Stimulated activated naive B cell treated with anti-CD40 and anti-IgM and Interleukin-4, amounts not matched to agents 10 μg/mL and 1 μg/mL and 100 μg/mL, for 72 hours (primary cell): ENCODE results near the gene PAXX.

Experiments
- ATAC-seq, 2 donors: fragments of 150-1000 bp; cut with Tn5 transposase; replicated peaks; 2 replicates each; pipeline ENCODE4 v1.10.0; 2021; ENCODE audit warnings: moderate library complexity in 1 of 2
- DNase-seq: peaks from one replicate; pipeline ENCODE4 v3.0.0; 2021
- H3K27ac Mint-ChIP-seq: one replicate; pipeline ENCODE4 v1.8.0; 2022; ENCODE audit warnings: mild to moderate bottlenecking, mixed read lengths
- H3K27me3 Mint-ChIP-seq, 2 donors: one replicate each; pipeline ENCODE4 v1.8.0; 2022; ENCODE audit warnings: mixed read lengths in 2 of 2
- H3K36me3 Mint-ChIP-seq, 2 donors: one replicate each; pipeline ENCODE4 v1.8.0; 2022; ENCODE audit warnings: mixed read lengths in 2 of 2, mild to moderate bottlenecking in 1 of 2
- H3K4me1 Mint-ChIP-seq, 2 donors: one replicate each; pipeline ENCODE4 v1.8.0; 2022; ENCODE audit warnings: mixed read lengths in 2 of 2, mild to moderate bottlenecking in 1 of 2
- H3K4me3 Mint-ChIP-seq, 2 donors: one replicate each; pipeline ENCODE4 v1.8.0; 2022; ENCODE audit warnings: mild to moderate bottlenecking in 2 of 2, mixed read lengths in 2 of 2, moderate library complexity in 1 of 2
- H3K9me3 Mint-ChIP-seq, 2 donors: one replicate each; pipeline ENCODE4 v1.8.0; 2022; ENCODE audit warnings: mixed read lengths in 2 of 2, mild to moderate bottlenecking in 1 of 2

Gene PAXX

DNA sequence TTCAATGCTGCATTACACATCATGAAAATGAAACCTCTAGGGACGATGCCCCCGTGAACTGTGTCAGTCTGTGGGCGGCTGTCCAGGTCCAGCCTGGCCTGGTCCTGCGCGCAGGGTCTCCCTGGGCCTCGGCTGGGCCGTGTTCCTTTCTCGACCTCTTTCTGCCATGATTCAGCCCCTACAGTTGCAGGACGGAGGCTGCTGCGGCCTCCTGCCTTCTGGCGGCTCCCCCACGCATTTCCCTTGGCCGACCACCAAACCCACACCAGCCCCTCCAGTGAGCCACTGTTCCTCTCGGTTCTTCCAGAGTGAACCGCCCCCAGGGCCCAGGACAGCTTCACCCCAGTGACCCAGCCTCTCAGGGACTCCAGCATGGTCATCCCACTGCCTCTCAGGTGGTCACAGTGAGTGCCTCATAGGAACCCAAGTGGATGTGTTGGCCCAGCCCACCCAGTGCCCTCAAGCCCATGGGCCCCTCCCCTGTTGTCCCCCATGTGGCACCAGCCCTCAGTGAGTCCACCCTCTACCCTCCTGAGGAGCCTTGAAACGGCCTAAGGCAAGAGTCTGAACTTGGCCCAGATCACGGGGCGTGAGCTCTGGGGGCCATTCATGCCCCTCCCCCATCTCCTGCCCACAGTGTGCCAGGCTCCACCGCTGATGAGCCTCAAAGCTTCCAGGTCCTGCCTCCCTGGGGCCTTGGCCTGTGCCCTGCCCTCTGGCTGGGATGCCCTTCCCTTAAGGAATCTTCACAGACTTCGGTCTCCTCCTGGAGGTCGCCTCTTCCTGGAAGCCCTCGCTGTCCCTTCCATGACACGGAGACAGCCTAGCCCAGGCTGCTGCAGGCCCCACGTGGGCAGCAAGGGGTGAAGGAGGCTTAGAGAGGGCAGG, 14.1 kb downstream of the PAXX start:
- Mint-ChIP-seq H3K27ac (no peak overlapping the region), H3K27me3 (peaks cover 0 to 3% of the 10 kb centered on the region in 2 donors), H3K9me3 (peaks cover 4 to 5% of the 10 kb centered on the region in 2 donors), H3K36me3 (peaks cover under 1 to 1% of the 10 kb centered on the region in 2 donors), H3K4me3 (no peak overlapping the region), H3K4me1 (peaks cover 6 to 7% of the 10 kb centered on the region in 2 donors)
- DNase-seq, result no peak
- ATAC-seq, result no peak

DNA sequence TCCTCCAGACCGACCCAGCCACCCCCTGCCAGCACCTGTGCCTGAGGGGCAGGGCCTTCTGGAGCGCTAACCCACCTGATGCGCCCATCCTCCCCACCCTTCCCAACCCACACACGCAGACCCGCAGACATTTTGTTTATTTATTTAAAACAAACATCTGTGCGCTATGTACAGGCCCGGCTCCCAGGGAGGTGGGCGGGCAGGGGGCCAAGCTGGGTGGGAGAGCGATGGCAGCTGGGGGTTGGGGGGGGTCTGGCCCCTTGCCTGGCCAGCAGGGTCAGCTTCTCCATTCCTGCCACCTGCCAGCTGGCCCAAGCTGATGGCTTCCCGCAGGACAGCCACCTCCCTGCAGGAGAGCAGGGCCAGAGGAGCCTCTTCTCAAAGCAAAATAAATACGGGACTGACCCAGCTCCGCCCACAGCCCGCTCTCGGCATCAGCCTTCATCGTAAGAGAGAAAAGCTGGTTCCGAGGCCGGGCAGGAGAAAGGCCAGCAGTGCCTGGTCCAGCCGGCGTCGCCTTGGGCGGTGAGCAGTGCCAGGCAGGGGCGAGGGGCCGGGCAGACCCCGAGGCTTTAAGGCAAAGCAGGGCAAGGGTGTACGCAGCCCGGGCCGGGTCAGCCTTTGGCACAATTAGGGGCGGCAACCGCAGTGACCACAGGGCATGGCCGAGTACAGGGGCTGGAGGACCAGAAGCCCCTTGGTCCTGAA, 15.0 kb downstream of the PAXX start:
- H3K4me1 Mint-ChIP-seq, result peaks cover 6 to 7% of the 10 kb centered on the region in 2 donors
- DNase-seq, result no peak
- no peak for ATAC-seq
- H3K4me3 Mint-ChIP-seq, result no peak overlapping the region
- peaks cover 4 to 5% of the 10 kb centered on the region in 2 donors for H3K9me3 Mint-ChIP-seq
- no peak overlapping the region for H3K27ac Mint-ChIP-seq
- peaks cover 3% of the 10 kb centered on the region in 2 donors for H3K36me3 Mint-ChIP-seq
- peaks cover 0 to 3% of the 10 kb centered on the region in 2 donors for H3K27me3 Mint-ChIP-seq

DNA sequence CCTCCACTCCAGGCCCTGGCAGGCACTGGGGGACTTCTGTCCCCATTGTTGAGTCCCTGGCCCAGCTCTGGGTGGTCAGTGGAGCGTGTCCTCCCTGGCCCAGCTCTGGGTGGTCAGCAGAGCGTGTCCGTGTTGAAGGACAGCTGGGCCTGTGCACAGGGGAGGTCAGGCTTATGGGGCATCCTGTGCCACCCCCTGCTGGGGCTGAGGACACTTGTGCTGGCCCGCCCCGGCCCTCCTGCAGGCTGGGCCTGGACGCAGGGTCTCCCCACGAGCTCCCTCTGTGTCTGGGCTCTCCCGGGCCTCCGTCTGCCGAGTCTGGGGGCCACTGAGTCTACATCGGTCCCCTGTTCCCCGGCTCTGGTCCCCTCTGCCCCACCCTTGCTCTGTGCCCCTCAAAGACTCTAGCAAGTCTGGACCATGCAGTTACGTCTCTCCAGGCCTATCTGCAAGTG, 15.6 kb downstream of the PAXX start:
- ATAC-seq, result no peak
- Mint-ChIP-seq H3K4me1 (peaks cover 6 to 7% of the 10 kb centered on the region in 2 donors), H3K36me3 (peaks cover 3% of the 10 kb centered on the region in 2 donors), H3K27me3 (peaks cover 0 to 3% of the 10 kb centered on the region in 2 donors), H3K9me3 (peaks cover 4 to 5% of the 10 kb centered on the region in 2 donors), H3K27ac (no peak overlapping the region), H3K4me3 (no peak overlapping the region)
- no peak for DNase-seq

DNA sequence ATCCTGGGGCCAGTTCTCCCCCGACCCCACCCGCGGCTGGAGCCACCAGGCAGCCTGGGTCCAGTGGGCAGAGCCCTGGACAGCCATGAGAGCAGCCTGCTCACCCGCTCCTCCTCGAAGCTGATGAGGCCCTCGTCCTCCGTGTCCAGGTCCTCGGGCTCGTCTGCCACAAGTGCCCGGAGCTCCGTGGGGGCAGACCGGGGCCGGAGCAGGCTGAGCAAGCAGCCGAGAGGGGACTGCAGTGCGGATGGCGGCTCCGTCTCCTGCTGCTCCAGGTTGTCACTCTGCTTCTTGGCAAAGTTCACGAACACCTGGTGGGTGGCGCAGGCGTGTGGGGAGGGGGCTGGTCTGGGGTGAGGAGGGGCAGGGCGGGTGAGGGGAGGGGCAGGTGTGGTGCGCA, 16.1 kb downstream of the PAXX start:
- Mint-ChIP-seq H3K9me3 (peaks cover 4 to 5% of the 10 kb centered on the region in 2 donors), H3K27ac (no peak overlapping the region), H3K27me3 (peaks cover 0 to 3% of the 10 kb centered on the region in 2 donors), H3K4me1 (peaks cover 6 to 7% of the 10 kb centered on the region in 2 donors), H3K4me3 (no peak overlapping the region), H3K36me3 (peaks cover 3% of the 10 kb centered on the region in 2 donors)
- DNase-seq (no peak), ATAC-seq (no peak)

DNA sequence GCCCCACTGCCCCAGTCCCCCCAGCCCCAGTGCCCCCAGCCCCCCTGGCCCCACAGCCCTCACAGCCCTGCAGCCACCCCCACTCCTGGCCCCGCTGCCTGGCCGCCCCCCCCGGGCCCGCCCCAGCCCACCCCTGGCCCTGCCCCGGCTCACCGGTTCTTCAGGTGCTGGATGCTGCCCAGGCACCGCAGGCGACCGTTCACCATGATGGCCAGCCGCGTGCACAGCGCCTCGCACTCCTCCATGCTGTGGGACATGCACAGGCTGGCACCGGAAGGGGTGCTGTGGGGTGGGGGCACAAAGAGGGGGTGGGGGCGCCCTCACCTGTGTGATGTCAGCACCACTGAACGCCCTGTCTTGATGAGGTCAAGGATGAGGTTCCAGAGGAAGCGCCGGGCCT, 17.0 kb downstream of the PAXX start:
- peaks cover 4 to 5% of the 10 kb centered on the region in 2 donors for H3K9me3 Mint-ChIP-seq
- no peak overlapping the region for H3K27ac Mint-ChIP-seq
- ATAC-seq (no peak), DNase-seq (no peak)
- peaks cover 0 to 3% of the 10 kb centered on the region in 2 donors for H3K27me3 Mint-ChIP-seq
- peaks cover 3 to 5% of the 10 kb centered on the region in 2 donors for H3K36me3 Mint-ChIP-seq
- no peak overlapping the region for H3K4me3 Mint-ChIP-seq
- peaks cover 6 to 7% of the 10 kb centered on the region in 2 donors for H3K4me1 Mint-ChIP-seq

DNA sequence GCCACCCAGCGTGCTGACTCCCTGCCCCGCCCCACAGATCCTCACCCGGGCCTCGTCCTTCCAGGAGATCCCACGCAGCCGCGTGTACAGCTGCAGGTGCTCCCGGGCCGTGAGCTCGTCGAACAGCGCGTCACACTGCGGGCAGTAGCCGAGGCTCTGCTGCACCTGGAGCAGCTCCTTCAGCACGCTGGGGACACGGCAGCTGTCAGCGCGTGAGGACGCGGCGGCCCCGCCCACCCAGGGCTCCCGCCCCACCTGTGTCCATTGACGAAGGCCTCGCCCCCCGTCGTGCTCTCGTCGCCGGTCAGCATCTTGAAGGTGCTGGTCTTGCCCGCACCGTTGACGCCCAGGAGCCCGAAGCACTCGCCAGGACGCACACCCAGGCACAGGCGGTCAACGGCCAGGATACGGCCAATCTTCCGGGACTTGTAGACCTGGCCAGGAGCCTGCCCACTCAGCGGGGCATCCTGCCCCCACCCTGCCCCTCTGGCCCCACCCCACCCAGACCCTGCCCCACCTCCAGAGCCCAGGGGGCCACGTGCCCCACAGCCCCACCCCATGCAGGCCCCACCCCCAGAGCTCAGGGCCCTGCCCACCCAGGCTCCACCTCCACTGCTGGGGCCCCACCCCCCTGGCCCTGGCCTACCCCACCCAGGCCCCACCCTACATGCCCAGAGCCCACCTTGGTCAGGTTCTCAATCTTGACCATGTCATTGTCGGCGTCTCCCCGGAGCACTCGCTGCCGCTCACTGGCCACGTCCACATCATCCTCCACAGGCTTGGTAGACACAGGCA, 17.9 kb downstream of the PAXX start:
- ATAC-seq, result no peak
- Mint-ChIP-seq H3K4me3 (no peak overlapping the region), H3K27me3 (peaks cover 0 to under 1% of the 10 kb centered on the region in 2 donors), H3K36me3 (peaks cover 3 to 5% of the 10 kb centered on the region in 2 donors), H3K4me1 (peaks cover 4 to 7% of the 10 kb centered on the region in 2 donors), H3K9me3 (no peaks in the 10 kb centered on the region), H3K27ac (no peak overlapping the region)
- DNase-seq, result no peak

DNA sequence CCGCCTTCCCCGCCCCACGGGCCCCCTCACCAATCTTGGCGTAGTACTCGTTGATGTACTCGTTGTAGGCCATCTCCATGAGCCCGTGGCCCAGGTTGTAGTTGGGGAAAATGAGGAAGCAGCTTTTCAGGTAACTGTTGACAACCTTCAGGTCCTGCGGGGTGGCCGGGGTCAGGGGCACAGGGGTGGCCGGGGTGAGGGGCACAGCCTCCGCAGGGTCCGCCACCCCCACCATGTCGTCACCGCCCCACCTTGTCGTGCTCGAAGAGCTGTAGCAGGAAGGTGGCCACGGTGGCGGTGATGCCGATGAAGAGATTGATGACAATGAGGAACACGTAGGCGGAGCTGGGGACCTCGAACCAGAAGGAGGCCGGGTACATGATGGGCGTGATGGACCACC, 18.9 kb downstream of the PAXX start:
- Mint-ChIP-seq H3K4me3 (no peak overlapping the region), H3K27me3 (no peaks in the 10 kb centered on the region), H3K36me3 (peaks cover 3 to 5% of the 10 kb centered on the region in 2 donors), H3K9me3 (no peaks in the 10 kb centered on the region), H3K4me1 (peaks cover 3 to 5% of the 10 kb centered on the region in 2 donors), H3K27ac (no peak overlapping the region)
- no peak for DNase-seq
- ATAC-seq, result no peak

DNA sequence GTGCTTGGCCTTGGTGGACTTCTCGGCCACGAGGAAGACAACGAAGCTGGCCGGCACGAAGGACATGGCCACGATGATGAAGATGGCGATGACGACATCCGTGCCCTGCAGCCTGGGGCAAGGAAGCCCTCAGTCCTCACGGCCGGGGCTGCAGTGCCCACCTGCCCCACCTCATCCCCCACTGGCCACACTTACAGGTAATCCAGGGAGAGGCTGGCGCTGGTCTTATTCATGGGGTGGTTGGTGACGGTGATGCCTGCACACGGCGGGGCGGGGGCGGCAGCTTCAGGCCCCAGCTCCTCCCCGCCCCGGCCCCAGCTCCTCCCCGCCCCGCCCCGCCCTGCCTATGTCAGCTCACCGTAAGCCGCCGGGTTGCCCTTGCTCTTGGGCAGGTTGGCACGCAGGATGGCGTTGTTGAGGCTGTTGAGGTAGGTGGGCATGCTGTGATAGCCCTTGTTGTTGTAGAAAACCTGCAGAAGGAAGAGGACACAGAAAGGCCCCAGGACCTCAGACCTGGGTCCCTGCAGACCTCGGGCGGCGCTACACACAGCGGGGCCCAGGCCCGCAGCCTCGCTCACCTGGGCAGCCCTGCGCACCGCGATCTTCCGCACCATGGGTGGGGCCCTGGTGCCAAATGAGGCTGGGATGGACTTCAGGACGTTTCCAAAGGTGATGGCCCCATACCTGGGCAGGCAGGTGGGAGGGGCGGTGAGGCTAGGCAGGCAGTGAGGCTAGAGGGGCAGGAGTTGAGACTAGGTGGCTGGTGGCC, 19.9 kb downstream of the PAXX start:
- H3K36me3 Mint-ChIP-seq, result peaks cover 7 to 9% of the 10 kb centered on the region in 2 donors
- H3K9me3 Mint-ChIP-seq, result no peaks in the 10 kb centered on the region
- DNase-seq, result no peak
- no peak for ATAC-seq
- no peaks in the 10 kb centered on the region for H3K27me3 Mint-ChIP-seq
- no peaks in the 10 kb centered on the region for H3K4me1 Mint-ChIP-seq
- no peak overlapping the region for H3K4me3 Mint-ChIP-seq
- H3K27ac Mint-ChIP-seq, result no peak overlapping the region

DNA sequence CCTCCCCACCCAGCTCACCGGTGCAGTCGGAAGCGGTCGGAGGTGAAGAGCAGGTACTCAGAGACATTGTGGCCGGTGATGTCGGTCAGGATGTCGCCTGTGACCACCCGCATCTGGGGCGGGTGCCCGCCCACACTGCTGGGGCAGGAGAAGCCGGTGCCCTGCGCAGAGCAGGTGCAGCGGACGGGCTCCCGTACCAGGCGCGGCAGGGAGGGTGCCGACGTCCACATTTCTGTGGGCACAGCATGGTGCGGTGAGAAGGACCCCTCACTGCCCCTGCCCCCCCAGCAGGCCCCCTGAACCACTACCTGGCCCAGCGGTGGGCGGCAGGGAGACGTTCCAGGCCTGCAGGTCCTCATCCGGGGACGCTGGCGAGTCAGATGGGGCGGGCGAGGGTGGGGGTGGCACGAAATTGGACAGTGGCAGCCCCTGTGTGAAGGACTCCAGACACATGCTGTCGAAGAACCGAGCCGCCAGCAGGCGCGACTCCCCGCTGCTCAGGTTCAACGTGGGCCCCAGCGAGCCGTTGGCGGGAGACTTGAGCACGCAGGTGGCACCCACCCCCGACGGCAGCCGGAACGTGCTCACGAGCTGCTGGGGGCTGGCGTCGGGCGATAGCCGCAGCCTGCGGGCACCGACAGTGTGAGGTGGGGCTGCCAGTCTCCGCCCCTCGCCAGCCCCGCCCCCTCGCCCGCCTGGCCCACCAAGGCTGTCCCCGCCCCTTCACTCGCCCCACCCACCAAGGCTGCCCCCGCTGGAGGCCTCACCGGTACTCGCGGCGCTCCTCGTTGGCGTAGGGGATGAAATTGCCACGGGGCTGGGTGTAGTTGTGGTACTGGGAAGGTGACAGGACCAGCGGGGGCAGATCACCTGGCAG, 20.7 kb downstream of the PAXX start:
- no peak overlapping the region for H3K4me3 Mint-ChIP-seq
- no peaks in the 10 kb centered on the region for H3K27me3 Mint-ChIP-seq
- H3K9me3 Mint-ChIP-seq, result no peaks in the 10 kb centered on the region
- H3K36me3 Mint-ChIP-seq, result peaks cover 7 to 11% of the 10 kb centered on the region in 2 donors
- H3K27ac Mint-ChIP-seq, result no peak overlapping the region
- H3K4me1 Mint-ChIP-seq, result no peaks in the 10 kb centered on the region
- DNase-seq (no peak), ATAC-seq (no peak)

DNA sequence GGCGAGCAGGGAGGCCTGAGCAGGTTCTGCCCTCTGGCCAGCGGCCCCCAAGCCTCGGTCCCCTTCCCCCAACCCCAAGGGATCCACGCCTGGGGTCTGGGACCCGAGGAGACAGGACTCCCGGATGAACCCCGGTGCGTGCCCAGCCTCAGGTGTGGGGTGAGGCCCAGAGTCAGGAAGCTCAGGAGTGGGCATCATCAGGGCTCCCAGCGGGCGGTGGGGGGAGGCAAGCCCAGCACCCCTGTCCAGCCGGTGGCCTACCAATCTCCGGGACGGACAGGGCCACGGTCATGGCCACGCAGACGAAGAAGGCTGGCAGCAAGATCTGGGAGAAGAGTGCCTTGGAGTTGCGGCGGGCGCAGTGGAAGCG, 21.3 kb downstream of the PAXX start:
- Mint-ChIP-seq H3K4me1 (no peaks in the 10 kb centered on the region), H3K27ac (no peak overlapping the region), H3K27me3 (no peaks in the 10 kb centered on the region), H3K4me3 (no peak overlapping the region), H3K9me3 (no peaks in the 10 kb centered on the region), H3K36me3 (peaks cover 7 to 11% of the 10 kb centered on the region in 2 donors)
- no peak for ATAC-seq
- no peak for DNase-seq

DNA sequence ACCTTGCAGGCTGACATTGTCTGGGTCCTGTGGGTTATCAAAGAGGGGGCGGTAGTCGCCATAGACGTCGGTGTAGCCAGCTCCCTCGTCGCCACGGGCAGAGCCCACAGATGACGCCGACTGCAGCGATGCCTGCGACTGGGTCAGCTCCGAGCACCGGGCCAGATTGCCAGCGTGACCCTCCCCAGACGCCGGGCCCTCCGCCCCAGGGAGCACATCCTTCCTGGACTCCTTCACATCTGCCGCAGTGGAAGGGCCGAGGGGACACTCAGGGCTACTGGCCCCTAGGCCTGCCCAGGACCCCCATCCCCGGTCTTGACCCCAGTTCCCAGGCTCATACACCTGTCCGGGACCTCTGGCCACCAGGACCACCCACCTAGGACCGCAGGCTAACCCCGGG, 21.9 kb downstream of the PAXX start:
- no peaks in the 10 kb centered on the region for H3K27me3 Mint-ChIP-seq
- no peaks in the 10 kb centered on the region for H3K9me3 Mint-ChIP-seq
- H3K4me1 Mint-ChIP-seq, result no peaks in the 10 kb centered on the region
- H3K4me3 Mint-ChIP-seq, result no peak overlapping the region
- ATAC-seq (no peak), DNase-seq (no peak)
- peaks cover 7 to 11% of the 10 kb centered on the region in 2 donors for H3K36me3 Mint-ChIP-seq
- H3K27ac Mint-ChIP-seq, result no peak overlapping the region

DNA sequence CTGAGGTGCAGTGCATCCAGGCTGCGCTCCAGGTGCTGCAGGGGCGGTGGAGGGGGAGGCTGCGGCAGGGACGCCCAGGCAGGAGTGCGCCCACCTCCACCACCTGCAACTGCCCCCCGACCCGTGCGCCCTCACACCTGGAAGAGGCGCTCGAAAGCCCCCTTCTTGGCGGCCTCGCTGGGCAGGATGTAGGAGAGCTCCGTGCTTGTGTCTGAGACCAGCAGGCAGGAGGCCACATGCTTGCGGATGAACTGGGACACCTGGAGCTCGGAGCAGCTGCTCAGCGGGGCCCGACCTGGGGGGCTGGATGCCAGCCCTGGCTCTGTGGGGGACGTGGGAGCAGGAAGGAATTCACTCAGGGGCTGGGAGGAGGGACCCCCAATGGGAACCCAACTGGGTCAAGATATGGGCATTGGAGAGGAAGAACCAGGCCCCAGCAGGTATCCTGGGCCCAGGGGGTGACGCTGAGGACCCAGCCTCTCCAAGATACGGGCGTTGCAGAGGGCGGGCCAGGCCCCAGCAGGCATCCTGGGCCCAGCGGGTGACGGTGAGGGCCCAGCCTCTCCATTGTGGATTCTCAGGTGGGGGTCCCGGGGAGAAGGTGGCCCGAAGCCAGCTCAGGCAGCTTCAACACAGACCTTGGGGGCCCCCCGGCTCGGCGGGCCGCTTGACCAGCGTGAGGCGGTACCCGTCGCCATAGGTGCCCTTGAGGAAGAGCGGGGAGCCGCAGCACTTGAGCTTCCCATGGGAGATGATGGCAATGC, 22.7 kb downstream of the PAXX start:
- H3K4me1 Mint-ChIP-seq, result no peaks in the 10 kb centered on the region
- no peak overlapping the region for H3K27ac Mint-ChIP-seq

More for the DNA sequence above, 22.7 kb downstream of the PAXX start:
- Mint-ChIP-seq H3K36me3 (peaks cover 7 to 11% of the 10 kb centered on the region in 2 donors), H3K4me3 (no peak overlapping the region), H3K9me3 (no peaks in the 10 kb centered on the region), H3K27me3 (no peaks in the 10 kb centered on the region)
- DNase-seq, result no peak
- ATAC-seq, result no peak
